ENCODE data around the gene TSPAN7. TPM values are rescaled to one million over a fixed set of nuclear protein-coding genes. Genes with fewer than 3 reads are reported as not detected.

Gene TSPAN7
- total and polyA plus RNA-seq, 9 of the 15 experiments (the other 6 are each of a cell fraction or from before 2014, with no cell fraction given), result 0.07 to 0.29 (median 0.12) TPM; not detected in 1

DNA sequence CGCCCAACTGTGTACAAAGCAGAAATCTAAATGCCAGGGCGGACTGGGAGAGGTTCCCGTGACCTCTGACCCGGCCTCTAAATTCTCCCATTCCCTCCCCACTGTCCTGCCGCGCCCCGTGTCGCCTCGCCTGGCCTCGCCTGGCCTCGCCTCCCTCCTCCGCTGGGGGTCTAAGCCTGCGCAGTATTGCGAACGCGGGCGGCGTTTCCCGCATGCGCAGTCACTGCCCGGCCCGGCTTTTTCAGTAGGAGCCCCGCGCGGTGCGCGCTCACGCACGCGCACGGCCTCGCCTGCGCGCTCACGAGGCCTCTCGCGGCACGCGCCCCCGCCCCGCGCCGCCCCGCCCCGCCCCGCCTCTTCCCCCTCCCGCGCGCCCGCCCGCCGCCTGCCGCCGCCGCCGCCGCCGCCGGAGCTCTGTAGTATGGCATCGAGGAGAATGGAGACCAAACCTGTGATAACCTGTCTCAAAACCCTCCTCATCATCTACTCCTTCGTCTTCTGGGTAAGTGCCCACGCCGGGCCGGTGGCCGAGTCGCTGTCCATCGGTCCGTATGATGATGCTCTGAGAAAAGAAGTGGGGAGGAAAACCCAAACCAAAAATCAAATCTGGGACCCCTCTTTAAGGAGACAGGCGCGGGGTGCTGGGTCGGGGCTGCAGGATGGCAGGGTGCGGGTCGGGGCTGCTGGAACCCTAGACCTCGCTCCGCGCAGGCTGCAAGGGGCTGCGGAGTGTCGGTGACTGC, at the start of gene TSPAN7 (continued):
- TF ChIP-seq, protein P1, sequence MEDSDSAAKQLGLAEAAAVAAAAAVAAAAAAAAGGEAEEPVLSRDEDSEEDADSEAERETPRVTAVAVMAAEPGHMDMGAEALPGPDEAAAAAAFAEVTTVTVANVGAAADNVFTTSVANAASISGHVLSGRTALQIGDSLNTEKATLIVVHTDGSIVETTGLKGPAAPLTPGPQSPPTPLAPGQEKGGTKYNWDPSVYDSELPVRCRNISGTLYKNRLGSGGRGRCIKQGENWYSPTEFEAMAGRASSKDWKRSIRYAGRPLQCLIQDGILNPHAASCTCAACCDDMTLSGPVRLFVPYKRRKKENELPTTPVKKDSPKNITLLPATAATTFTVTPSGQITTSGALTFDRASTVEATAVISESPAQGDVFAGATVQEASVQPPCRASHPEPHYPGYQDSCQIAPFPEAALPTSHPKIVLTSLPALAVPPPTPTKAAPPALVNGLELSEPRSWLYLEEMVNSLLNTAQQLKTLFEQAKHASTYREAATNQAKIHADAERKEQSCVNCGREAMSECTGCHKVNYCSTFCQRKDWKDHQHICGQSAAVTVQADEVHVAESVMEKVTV (CRISPR knock-in tag; IDR thresholded peaks at IDR 0.05), result no peak
- TF ChIP-seq BMI1 (IDR thresholded peaks at IDR 0.05; ENCODE audit: low read length), result no peak
- no peak for TF ChIP-seq ZNF140 (CRISPR knock-in tag; IDR thresholded peaks at IDR 0.05)
- TF ChIP-seq ZFX (CRISPR knock-in tag; IDR thresholded peaks at IDR 0.05), result no peak
- TF ChIP-seq ZNF780A (CRISPR knock-in tag; IDR thresholded peaks at IDR 0.05), result no peak
- no peak for TF ChIP-seq TOE1 (IDR thresholded peaks at IDR 0.05; ENCODE audit: borderline replicate concordance)
- no peak for TF ChIP-seq TOE1 (CRISPR knock-in tag; IDR thresholded peaks at IDR 0.05; ENCODE audit: borderline replicate concordance, low read depth)
- no peak for TF ChIP-seq MEF2D (tag; conservative IDR thresholded peaks at IDR 0.05; ENCODE audit: low read depth)
- TF ChIP-seq, protein P2, sequence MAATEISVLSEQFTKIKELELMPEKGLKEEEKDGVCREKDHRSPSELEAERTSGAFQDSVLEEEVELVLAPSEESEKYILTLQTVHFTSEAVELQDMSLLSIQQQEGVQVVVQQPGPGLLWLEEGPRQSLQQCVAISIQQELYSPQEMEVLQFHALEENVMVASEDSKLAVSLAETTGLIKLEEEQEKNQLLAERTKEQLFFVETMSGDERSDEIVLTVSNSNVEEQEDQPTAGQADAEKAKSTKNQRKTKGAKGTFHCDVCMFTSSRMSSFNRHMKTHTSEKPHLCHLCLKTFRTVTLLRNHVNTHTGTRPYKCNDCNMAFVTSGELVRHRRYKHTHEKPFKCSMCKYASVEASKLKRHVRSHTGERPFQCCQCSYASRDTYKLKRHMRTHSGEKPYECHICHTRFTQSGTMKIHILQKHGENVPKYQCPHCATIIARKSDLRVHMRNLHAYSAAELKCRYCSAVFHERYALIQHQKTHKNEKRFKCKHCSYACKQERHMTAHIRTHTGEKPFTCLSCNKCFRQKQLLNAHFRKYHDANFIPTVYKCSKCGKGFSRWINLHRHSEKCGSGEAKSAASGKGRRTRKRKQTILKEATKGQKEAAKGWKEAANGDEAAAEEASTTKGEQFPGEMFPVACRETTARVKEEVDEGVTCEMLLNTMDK (IDR thresholded peaks at IDR 0.05; ENCODE audit: borderline replicate concordance, insufficient read depth, low read depth, low read length, poor library complexity, severe bottlenecking), result peak; percentile 39
- TF ChIP-seq SAFB (IDR thresholded peaks at IDR 0.05; ENCODE audit: borderline replicate concordance, low read depth, low read length), result peak; percentile 31; the same call in 1 of the 2 replicates
- TF ChIP-seq HLTF (IDR thresholded peaks at IDR 0.05), result no peak
- no peak for TF ChIP-seq PURB (CRISPR knock-in tag; IDR thresholded peaks at IDR 0.05; ENCODE audit: low read depth)
- no peak for TF ChIP-seq E4F1 (CRISPR knock-in tag; IDR thresholded peaks at IDR 0.05; ENCODE audit: borderline replicate concordance)
- no peak for TF ChIP-seq ZNF696 (CRISPR knock-in tag; conservative IDR thresholded peaks at IDR 0.05)
- TF ChIP-seq CBX8 (IDR thresholded peaks at IDR 0.05; ENCODE audit: borderline replicate concordance, extremely low read depth, low read depth, low read length, poor library complexity, severe bottlenecking), result no peak
- TF ChIP-seq KLF16 (IDR thresholded peaks at IDR 0.05), result no peak
- no peak for TF ChIP-seq YY1 (IDR thresholded peaks at IDR 0.05; ENCODE audit: borderline replicate concordance in 1 of 3, control insufficient read depth in 1 of 3, extremely low read depth in 1 of 3, insufficient read depth in 3 of 3, insufficient read length in 1 of 3, insufficient replicate concordance in 2 of 3, low read depth in 1 of 3, low read length in 2 of 3)
- TF ChIP-seq E2F3 (CRISPR knock-in tag; IDR thresholded peaks at IDR 0.05), result no peak
